Dedifferentiated amniotic fluid mesenchymal stem cell (primary cell): ENCODE results near the gene CAMK4.
A peak's percentile ranks its signal among the peaks of the same experiment; 100 is the strongest.
"Not testable (repeated sequence)": the region's sequence is repeated elsewhere in the genome, so short reads cannot be mapped to it uniquely, and the experiment has no call there.

Experiments
- DNase-seq: peaks from one replicate; pipeline ENCODE4 v3.0.0-alpha.2; 2016; ENCODE audit errors: extremely low spot score

CAMK4 gene

DNA sequence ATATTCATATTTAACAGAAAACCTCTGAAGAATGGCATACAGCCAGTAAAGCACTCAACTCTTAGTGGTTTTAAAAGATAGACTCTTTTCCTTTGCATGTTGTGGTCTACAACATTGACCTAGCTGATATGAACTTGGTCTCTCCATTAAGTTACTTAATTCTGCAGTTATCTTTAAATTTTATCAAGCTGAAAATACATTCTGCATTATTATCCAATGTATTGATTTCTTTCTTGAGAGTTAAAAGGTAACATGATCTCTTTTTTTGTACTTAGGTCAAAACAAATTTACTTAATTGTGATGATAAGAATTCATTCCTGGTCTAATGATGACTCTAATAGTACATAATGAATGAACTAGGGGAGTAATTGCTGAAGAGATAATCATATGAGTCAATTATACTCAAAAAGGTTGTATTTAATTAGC is 155.2 kb downstream of the CAMK4 start:
- no peak for DNase-seq

DNA sequence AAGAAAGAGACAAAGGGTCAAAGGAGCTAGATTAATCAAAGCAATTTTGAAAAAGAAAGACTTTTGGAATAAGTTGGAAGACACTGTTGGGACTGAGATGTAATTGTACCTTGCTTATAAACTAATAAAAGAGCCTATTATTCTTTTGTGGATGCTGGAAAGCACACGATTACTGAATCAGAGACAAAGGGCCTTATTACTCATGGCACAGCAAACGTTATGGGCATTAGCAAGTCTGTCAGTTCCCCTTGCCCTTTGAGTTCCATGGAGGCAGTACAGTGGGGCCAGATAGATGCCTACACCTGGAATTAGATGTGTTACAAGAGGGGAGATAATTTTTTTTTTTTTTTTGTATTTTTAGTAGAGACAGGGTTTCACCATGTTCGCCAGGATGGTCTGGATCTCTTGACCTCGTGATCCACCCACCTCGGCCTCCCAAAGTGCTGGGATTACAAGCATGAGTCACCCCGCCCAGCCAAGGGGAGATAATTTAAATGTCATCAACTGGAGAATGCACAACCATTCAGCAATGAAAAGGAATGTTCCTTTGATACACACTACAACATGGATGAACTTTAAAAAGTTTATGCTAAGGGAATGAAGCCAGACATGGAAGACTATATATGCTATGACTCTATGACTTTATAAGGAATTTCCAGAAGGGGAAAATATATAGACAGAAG is 159.2 kb downstream of the CAMK4 start:
- no peak for DNase-seq

DNA sequence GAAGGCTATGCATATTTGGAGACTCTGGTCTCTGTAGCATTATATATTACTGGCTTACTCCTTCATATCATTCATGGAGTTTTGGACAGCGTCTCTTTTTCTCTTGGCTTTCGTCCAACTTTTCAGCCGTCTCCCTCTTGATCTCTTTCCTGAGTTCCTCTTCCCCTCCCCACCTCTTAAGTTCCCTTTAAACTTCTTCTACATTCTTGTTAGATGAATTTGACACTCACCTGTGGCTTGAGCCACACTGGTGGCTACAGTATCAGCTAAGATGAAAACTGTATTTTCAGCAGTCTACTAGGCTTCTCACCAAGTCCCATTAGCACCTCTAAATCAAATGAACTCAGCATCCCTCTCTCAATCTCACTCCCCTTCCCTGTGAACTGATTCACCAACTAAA is 160.0 kb downstream of the CAMK4 start:
- DNase-seq, result no peak

DNA sequence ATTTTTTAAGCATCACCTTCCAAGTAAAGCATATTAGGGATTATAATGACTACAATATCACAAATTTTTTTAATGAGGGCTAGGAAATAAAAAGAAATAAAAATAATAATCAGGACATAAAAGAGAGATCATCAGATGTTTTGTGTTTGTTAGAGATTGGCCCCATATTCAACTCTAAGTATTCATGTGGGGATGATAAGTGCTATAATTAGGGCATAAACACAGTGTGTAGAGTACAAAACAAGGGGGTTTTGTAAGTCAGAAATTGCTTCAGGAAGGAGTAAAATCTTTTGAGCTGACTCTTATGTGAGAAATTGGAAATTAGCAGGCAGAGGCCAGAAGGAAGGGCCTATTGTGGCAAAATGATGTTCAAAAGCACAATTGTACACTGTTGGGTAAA is 160.9 kb downstream of the CAMK4 start:
- DNase-seq, result no peak

DNA sequence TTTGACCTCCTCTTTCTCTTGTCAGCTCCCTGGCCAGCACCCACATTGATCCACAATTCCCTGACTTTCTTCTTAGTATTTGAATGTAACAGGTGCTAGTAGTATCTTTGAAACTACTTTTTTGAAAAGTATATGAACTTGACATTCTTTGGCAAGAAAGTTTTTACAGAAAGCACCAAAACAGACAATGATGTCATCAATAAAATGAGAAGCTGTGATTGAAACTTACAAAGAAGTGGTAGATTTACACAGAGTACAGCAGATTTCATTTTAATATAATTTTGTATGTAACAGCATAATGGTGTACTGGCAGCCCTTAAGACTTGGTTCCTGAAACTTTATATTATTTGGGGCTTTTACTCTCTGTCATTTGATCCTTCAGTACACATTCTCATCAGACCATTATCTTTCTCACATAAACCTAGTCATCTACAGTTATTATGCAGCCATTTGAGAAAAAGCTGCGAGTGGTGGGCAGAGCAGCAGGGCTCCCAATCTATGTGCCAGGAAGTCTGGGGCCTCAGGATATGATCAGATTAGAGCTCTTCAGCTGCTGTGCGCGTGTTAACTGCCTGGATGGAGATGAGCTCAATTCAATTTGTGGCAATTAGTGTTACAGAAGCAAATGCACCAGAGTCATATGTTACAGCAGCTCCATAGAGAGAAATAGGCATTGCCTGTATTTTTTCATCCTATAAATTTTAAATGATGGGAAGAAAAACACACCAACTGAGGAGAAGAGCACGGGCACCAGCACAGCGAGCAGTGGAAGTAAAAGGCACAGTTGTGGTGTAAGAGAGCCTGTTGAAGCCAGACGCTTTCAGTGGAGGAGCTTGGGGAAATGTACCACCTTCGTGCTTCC is 162.0 kb downstream of the CAMK4 start:
- no peak for DNase-seq

DNA sequence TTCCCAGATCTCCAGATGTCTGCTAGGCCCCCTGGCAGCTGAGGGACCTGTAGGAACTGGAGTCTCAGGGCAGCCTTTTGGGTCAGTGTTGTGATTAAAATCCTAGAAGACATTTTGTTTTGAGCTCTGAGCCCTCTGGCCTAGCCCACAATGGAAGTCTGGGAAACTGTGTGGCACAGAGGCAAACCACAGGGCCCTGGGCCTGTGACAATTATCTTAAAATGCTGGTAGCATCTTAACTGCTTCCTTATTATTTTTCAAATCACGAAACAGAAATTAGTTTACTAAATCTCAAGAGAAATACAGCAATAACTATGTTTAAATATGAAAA is 162.6 kb downstream of the CAMK4 start:
- no peak for DNase-seq

DNA sequence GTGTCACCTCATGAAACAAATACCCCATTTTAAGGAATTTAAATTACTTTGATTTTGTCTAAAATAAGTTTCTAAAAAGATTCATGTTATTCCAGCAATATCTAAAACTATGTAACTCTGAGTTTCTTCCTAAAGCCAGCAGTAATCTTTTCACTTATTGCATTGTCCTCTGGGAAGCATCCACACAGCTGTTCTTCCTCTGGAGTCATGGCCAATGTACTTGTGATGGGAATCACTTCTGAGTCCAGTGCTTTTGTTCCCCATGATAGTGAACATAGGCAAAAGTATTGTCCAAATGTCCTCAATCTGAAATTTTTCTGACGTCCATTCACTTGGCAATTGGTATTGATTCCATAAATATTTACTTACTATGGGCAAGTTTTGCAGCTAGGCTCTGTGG is 163.2 kb downstream of the CAMK4 start:
- DNase-seq, result no peak

DNA sequence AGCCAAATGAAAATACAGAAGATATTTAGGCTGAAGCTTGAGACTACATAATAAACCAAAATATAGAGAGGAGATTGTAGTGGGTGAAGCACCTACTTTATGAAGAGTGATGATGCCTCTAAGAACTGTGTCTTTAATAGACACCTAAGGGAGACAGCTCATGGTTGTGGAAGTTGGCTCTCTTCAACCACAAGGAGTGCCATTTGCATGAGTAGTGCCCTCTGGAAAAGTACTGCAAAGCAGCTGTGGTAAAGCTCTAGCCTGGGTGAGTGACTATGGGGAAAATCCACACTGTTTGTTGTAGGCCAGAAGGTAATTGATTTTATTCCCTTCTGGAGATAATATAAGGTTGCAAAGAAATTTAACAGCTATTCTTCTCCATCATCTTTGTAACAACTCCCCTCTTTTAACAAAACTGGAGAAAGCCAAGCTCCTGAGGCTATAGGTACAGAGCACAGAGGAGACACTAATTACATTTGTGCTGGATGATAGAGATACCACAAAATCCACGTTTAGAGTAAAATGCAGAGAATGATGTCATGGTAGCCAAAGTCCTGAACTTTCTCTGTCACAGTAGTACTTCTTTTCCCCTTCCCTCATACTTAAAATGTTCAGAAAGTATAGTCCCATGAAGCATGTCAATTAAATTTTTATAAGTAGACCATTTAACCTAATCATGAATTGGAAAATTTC is 165.4 kb downstream of the CAMK4 start:
- no peak for DNase-seq

DNA sequence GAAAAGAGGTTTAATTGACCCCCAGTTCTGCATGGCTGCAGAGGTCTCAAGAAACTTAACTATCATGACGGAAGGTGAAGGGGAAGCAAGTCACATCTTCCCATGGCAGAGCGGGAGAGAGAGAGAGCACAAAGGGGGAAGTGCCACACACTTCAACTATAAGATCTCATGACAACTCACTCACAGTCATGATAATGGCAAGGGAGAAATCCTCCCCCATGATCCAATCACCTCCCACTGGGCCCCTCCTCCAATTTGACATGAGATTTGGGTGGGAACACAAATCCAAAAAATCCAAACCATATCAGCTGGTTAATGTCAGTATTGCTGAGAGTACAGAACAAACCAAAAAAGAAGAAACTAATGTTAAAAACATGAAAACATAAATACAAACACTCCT is 168.0 kb downstream of the CAMK4 start:
- no peak for DNase-seq

DNA sequence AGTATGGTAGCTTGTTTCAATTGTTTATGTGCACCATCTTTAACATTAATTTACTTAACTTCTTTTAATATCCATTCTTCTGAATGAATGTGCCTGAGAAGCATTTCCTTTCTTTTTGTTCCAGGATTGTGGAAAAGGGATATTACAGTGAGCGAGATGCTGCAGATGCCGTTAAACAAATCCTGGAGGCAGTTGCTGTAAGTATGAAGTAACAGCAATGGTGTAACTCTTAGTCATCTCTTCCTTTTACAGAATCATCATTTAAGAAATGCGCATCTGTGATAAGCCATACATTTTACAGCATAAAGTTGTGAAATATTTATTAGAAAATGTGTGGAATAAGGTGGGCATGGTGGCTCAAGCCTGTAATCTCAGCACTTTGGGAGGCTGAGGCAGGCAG is 170.4 kb downstream of the CAMK4 start:
- peak; percentile 37 for DNase-seq

DNA sequence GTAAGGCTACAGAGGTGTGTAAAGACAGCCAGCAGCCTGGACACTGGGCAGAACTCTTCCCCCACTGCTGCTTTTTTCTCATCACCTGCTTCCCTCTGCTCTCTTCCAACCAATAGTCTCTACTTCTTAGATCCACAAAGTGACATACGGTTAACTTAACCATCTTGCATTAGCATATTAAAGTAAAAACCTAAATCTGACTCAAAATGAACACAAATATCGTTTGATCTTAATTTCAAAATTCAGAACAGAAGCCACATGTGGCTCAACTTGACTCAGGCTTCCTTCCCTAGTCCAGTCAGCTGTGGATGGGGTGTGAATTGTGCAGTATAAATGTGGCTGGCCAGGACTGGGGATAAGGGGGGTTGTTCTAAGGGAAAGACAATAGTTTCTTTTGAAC is 173.8 kb downstream of the CAMK4 start:
- DNase-seq, result no peak

DNA sequence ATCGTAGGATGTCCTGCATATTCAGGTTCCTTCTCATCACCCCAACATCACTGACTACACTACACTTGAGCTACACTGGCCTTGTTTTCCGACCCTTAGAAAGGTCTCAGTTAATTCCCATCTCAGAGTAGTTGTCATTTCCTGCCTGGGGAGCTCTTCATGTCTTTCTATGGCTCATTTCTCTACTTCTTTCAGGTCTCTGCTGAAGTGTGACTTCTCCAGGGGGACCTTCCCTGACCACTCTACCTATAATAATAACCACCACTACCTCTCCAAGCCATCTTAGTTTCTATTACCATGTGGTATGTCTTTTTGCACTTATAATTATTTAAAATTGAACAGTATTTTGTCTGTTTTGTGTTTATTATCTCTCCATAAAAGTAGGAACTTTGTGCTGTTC is 174.9 kb downstream of the CAMK4 start:
- DNase-seq, result no peak

DNA sequence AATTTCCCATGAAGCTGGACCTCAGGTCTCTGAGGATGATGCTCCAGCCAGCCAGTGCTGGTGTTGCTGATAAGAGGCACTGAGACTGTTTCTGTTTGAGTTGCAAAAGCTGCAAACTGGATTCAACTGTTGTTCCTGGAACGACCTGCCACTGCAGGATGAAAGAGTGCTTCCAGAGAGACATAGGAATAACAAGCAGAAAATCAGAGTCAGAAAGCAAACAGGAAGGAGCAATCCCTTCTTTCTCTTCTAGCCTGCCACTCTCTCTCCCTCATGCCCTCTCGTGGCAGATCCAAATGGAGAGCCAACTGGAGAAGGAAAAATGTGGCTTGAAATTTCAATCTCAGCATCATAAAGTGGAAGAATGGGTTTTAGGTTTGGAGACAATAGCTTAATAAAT is 177.7 kb downstream of the CAMK4 start:
- DNase-seq, result no peak

DNA sequence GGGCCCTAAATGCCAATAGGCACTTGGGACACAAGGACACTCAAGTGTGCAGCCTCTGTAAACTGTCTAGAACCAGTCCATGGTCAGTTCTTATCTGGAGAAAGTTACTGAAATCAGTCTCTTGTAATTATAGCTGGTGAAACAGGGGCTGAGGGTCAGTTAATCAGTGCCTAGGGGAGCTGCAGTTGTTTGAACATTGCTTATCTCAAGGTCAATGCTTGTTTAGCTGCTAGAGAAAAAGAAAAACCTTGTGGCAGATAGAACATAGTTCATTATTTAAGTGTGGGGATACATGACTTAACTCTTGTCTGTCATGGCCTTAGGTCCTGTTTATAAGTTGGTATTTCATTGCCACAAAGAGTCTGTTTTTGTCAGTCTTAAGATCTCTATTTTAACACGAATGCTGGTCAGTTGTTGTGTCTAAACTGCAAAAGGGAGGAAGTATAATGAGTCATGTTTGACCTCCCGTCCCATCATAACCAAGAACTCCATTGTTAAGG is 180.1 kb downstream of the CAMK4 start:
- DNase-seq, result no peak

DNA sequence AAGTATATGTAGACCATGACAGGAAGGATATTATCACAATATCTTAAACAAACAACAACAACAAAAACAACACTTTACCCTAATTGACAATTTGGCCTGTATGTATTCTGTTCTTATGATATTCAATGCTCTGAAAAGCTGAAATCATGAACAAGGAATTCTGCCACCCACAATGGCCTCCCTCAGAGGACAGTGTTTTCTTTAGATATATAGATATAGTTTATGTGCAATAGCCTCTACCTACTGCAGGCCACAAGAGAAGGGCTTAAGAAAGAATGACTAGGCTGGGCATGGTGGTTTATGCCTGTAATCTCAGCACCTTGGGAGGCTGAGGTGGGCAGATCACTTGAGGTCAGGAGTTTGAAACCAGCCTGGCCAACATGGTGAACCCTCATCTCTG is 183.4 kb downstream of the CAMK4 start:
- DNase-seq, result no peak

DNA sequence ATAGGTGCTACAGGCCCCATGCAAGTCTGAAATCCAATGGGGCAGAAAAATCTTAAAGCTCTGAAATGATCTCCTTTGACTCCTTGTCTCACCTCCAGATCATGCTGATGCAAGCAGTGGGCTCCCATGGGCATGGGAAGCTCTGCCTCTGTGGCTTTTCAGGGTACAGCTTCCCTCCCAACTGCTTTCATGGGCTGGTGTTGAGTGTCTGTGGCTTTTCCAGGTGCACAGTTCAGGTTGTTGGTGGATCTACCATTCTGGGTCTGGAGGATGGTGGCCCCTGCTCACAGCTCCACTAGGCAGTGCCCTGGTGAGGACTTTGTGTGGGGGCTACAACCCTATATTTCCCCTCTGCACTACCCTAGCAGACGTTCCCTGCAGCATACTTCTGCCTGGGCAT is 184.6 kb downstream of the CAMK4 start:
- no peak for DNase-seq

DNA sequence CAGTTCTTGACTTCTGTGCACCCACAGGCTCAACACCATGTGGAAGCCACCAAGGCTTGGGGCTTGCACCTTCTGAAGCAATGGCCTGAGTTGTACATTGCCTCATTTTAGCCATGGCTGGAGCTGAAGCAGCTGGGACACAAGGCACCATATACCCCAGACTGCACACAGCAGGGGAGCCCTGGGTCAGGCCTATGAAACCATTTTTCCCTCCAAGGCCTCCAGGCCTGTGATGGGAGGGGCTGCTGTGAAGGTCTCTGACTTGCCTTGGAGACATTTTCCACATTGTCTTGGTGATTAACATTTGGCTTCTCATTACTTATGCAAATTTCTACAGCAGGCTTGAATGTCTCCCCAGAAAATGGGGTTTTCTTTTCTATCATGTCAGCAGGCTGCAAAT is 185.1 kb downstream of the CAMK4 start:
- DNase-seq, result not testable (repeated sequence)

DNA sequence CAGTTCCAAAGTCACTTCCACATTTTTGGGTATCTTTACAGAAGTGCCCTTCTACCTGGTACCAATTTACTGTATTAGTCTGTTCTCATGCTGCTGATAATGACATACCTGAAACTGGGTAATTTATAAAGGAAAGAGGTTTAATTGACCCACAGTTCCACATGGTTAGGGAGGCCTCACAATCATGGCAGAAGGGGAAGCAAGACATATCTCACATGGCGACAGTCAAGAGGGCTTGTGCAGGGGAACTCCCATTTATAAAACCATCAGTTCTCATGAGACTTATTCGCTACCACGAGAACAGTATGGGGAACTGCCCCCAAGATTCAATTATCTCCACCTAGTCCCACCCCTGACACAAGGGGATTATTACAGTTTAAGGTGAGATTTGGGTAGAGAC is 185.9 kb downstream of the CAMK4 start:
- not testable (repeated sequence) for DNase-seq

DNA sequence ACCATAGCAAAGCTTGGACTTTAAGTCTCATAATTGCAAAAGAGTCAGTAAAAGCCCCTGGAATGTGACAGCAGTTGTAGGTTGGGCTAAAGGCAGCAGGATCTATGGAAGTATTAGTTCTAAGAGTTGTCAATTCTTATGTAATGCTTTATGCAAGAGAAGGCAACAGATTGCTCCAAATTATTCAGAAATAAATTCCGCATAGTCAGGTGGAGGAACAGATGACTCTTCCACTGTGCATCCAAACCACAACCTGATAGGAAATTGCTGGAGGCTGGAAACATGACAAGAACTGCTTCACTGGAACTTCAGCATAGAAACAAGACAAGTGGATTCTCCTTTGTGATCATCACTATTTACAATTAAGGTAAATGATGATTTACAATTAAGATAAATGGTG is 187.1 kb downstream of the CAMK4 start:
- no peak for DNase-seq

DNA sequence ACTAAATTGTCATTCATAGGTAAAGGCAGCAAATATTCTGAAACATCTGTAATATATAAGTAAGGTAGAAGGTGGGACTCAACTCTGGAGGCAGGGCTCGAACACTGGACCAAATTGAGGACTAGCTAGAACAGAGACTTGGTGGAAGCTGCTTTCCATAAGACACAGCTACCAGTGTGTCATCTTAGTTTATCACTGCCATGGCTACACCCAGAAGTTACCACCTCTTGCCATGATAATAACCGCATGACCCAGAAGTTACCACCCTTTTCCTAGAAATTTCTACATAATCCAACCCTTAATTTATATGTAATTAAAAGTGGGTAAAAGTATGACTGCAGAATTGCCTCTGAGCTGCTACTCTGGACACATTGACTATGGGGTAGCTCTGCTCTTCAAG is 188.4 kb downstream of the CAMK4 start:
- no peak for DNase-seq

DNA sequence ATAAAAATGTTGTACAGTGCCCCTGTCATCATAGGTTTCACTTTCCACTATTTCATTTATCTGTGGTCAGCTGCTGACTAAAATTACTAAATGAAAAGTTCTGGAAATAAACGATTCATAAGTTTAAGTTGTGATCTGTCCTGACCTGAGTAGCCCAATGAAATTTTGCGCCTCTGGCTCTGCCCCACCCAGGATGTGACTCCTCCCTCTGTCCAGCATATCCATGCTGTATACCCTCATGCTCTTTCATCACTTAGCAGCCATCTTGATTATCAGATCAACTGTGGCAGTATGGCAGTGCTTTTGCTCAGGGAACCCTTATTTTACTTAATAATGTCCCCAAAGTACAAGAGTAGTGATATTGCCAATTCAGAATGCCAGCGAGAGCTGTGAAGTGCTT is 190.9 kb downstream of the CAMK4 start:
- DNase-seq, result no peak

DNA sequence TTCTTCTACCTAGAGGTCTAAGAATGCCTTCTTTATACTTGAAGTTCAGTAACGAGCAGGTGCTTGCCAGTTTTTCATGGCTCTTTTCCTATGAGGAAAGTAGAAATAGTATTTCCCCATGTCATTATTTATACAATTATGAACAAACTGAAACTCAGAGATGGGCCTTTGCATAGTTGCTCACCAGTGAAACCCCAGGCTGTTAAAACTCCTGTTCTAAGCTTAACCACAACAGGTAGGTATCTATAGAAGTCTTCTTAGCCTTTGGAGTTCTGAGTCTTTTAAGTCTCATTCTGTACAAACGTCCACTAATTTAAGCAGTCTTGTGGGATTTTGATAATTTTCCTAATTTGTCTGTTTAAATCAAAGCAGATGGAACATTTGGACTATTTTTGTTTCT is 198.1 kb downstream of the CAMK4 start:
- DNase-seq, result no peak
